GM18951 (cell line): Measurements from ENCODE around the gene POLA2.

Source experiments
- POLR2A ChIP-seq: IDR thresholded peaks from 4 replicates; pipeline ENCODE4 v1.6.1; 2011; ENCODE audit warnings: mild to moderate bottlenecking; ENCODE audit not compliant: insufficient read length, insufficient read depth; ENCODE audit errors: extremely low read depth
- in situ Hi-C: fragments of 300-500 bp; cut with MboI; formaldehyde crosslinking; loops from one replicate; pipeline ENCODE4 v1.12.0; 2022; ENCODE audit warnings: low sequenced_read_pairs, mixed read lengths, inconsistent platforms; ENCODE audit not compliant: unreplicated experiment

Gene POLA2

GRCh38 chr11:65300621-65301275 is 39.0 kb downstream of the POLA2 start:
- TF ChIP-seq POLR2A: no peak
- in situ Hi-C loops: no loop called here

DNA sequence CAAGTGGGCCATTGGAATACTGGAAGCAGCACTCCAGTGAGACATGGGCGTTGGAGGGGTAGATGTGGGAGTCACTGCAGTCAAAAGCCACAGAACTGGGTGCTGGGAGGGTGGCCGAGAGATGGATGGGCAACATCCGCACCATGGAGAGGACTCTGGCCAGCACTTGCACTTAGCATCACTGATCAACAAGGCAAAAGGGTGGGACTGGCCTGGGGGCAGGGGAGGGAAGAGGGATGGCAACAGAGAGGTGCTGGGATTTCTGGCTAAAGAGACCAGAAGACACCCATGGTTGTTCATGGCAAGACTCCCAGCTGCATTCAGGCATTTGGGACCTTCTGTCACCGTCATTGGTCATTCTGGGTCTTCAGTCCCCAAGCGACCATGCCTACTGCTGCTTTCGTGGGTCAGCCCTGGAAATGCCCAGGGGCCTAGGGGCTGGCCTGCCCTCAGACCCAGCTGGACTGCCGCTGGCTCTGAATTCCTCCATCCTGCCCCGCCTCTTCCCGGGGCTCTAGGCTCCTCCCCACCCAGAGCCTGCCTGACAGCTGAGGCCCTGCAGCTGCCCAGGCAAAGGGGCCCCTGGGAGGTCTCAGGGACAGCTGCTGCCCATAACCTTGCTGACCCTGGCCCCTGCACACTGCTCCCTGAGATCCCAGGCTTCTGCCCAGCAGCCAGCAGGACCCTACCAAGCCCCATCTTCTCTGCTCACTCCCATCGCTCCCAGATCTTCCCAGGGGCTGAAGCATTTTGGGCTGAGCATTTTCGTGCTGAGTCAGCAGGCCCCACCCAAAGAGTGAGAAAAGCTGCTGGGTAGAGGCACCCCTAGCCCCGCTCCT is 39.9 kb downstream of the POLA2 start:
- in situ Hi-C loops: no loop called here
- no peak for TF ChIP-seq POLR2A

GRCh38 chr11:65303555-65303954 is 41.8 kb downstream of the POLA2 start:
- TF ChIP-seq POLR2A: no peak
- in situ Hi-C loops: no loop called here

DNA sequence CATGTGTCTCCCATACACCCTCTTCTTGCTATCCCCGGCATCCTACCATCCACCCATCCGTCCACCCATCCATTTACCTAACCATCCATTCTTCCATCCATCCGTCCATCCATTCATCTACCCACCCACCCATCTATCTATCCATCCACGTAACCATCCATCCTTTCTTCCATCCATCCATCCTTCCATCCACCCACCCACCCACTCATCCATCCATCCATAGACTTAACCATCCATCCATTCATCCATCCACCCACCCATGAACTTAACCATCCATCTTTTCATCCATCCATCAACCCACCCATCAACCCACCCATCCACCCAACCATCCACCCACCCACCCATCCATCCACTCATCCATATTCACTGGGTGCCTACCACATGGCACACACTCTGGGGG is 42.3 kb downstream of the POLA2 start:
- in situ Hi-C loops: no loop called here
- no peak for TF ChIP-seq POLR2A

- in situ Hi-C loops: no loop called here
- TF ChIP-seq POLR2A: no peak
Measured at GRCh38 chr11:65304613-65305012, 42.9 kb downstream of the POLA2 start.

- in situ Hi-C loops: no loop called here
- TF ChIP-seq POLR2A: peak; percentile 15
Measured at GRCh38 chr11:65305501-65306268, 43.9 kb downstream of the POLA2 start.

- in situ Hi-C loops: no loop called here
- no peak for TF ChIP-seq POLR2A
Measured at GRCh38 chr11:65307298-65308229, 45.8 kb downstream of the POLA2 start.

DNA sequence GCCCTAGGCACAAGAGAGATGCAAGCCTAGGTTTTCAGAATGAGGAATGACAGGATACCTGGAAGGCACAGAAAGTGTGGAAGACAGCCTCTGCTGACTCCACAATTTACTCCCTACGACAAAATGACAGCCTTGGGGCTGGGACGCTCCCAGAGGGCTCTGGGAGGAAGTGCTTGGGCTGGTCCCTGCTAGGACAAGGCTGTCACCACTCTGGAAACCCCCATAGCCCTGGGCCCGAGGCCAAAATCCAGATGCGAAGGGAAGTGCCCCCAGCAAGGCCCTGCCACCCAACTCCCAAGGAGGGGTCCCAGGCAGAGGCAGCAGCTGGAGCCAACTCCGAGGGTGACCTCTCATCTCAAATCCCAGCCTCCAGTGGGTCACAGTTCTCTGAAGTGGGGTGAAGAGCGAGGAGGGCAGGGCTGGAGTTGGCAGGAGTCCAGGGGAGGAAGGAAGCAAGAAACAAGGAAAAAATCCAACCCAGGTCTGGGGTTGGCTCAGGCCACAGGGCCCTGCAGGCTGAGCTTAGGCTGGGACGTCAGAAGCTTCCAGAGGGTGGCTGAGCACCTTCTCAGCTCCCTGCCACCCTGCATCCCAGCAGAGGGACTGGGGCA is 46.6 kb downstream of the POLA2 start:
- in situ Hi-C loops: no loop called here
- no peak for TF ChIP-seq POLR2A

DNA sequence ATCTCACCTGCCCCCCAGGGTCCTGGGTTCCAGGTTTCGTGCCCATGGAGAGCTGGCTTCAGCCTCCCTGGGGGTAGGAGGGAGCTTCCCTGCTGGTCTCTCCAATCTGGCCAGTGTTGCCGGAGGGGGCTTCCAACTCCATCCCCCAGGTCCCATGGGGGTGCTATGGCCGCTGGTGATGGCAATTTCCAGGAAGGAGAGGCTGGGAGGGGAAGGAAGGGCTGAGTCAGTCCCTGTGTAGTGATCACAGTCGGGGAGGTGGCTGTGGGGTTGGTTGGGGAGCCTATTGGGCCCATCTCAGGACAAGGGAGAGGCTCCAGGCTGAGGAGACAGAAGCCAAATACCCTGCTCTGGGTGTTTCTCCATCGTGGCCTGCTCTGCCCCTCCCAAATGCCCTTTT is 47.2 kb downstream of the POLA2 start:
- TF ChIP-seq POLR2A: no peak
- in situ Hi-C loops: no loop called here

DNA sequence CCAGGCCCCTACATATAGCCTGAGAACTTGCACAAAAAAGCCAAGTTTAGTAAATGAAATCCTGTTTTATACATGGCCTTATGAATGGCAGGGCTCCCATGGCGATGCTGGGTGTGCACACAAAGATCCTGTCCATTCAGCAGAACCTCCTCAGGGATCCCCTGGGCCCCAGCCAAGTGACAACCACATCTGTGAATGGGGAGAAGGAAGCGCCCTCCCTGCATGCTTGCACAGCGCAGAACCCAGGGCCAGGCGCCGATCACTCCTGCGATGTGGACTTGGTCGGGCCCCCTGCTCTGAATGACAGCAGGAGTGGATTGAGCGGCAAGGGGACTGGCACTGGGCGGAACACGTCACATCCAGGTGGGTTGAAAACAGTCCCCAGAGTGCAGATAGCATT is 48.5 kb downstream of the POLA2 start:
- in situ Hi-C loops: no loop called here
- no peak for TF ChIP-seq POLR2A

DNA sequence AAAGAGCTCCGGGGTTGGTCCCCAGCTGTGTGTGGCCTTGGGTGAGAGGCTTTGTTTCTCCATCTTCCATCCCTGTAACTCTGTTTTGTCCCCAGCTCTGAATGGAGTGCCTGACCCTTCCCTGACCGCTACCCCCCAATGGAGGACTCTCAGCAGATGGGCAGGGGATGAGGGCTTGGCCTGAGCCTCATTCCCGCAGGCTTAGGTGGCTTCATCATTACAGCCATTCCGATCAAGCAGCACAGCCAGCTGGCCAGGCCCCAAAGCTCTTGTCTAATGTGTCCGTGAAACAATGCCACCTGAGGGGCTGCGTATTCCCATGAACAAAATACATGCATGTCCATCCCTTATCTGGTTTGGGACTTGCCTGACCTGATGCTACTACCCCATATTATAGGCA is 49.0 kb downstream of the POLA2 start:
- in situ Hi-C loops: no loop called here
- TF ChIP-seq POLR2A: no peak

DNA sequence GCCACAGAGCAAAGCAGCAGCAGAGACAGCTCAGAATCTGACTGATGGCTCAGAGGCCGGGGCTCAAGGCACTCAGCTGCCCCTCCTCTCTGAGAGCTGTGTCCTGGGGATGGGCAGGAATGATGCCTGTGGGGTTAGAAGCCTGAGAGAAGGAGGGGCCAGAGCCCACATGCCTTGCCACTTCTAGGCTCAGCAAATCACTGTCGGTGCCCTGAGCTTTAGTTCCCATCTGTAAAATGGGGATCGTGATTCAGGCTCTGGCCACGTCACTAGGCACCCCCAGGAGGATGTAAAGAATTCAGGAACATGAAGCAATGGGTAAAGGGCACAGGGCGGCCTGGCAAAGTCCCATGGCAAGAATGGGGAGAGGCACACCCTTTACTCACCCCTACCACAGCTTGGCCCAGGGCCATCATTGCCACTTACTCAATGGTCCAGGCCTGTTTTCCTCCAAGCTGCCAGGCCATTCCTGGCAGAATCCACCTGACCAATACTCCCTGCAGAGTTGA is 49.5 kb downstream of the POLA2 start:
- no peak for TF ChIP-seq POLR2A
- in situ Hi-C loops: no loop called here
